Measurements from ENCODE around the gene RAB29. TPM values are rescaled to one million over a fixed set of nuclear protein-coding genes. Genes with fewer than 3 reads are reported as not detected.

The RAB29 gene
- total RNA-seq, 2 experiments from 2014 or later: 11.7 to 11.8 TPM

DNA sequence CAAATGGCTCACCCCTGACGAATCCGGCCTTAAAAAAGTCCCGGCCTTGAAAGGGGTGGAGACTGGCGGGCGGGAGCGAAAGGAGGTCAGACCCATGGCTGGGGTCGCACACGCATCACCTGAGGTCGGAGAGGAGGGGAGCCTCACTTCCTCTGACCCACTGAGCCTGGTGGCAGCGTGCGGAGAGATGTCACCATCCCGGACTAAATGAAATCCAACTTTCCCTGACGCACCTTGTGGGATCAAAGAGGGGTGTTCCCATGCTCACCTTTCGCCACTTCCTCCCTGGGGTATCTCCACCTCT is 38.4 kb upstream of the RAB29 start:
- Mint-ChIP-seq H3K36me3 (ENCODE audit: low read depth) (peaks cover 38% of the 10 kb centered on the region), H3K9me3 (no peaks in the 10 kb centered on the region), H3K4me1 (ENCODE audit: low read depth) (peaks cover 54% of the 10 kb centered on the region), H3K27ac (peak overlapping the region; percentile 85), H3K27me3 (no peaks in the 10 kb centered on the region), H3K4me3 (peak overlapping the region; percentile 97)
- Histone ChIP-seq H3K4me3 (ENCODE audit: low read length) (peak overlapping the region; percentile 97), H3K27me3 (ENCODE audit: control insufficient read depth in 1 of 2, insufficient read depth in 2 of 2, low read length in 2 of 2) (no peaks in the 10 kb centered on the region), H3K4me1 (ENCODE audit: insufficient read depth, low read length) (peaks cover 48% of the 10 kb centered on the region), H3K27ac (ENCODE audit: low read depth in 1 of 2, low read length in 2 of 2) (no peak overlapping the region), H3K36me3 (ENCODE audit: insufficient read depth, low read length) (peaks cover 7% of the 10 kb centered on the region), H3K9me3 (ENCODE audit: control insufficient read depth in 1 of 2, insufficient read depth in 1 of 2, low read length in 2 of 2) (no peaks in the 10 kb centered on the region)
- DNase-seq (peak in 3 of 14 experiments; percentile 37 to 69 (median 59)), ATAC-seq (ENCODE audit: poor library complexity) (no peak)
- ChIA-PET POLR2A (interaction anchor here (1.0 to 2.9 kb wide), 4 partner anchors 8 to 64 kb away, joined by 4 to 21 read pairs (median 14); partner anchors contain the start of genes NUCKS1, PM20D1 and RAB29), CTCF (interaction anchor here (0.9 kb wide), 1 partner anchor 222 kb away, joined by 4 read pairs; no protein-coding TSS in a partner anchor)
- TF ChIP-seq, protein P1, sequence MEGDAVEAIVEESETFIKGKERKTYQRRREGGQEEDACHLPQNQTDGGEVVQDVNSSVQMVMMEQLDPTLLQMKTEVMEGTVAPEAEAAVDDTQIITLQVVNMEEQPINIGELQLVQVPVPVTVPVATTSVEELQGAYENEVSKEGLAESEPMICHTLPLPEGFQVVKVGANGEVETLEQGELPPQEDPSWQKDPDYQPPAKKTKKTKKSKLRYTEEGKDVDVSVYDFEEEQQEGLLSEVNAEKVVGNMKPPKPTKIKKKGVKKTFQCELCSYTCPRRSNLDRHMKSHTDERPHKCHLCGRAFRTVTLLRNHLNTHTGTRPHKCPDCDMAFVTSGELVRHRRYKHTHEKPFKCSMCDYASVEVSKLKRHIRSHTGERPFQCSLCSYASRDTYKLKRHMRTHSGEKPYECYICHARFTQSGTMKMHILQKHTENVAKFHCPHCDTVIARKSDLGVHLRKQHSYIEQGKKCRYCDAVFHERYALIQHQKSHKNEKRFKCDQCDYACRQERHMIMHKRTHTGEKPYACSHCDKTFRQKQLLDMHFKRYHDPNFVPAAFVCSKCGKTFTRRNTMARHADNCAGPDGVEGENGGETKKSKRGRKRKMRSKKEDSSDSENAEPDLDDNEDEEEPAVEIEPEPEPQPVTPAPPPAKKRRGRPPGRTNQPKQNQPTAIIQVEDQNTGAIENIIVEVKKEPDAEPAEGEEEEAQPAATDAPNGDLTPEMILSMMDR (IDR thresholded peaks at IDR 0.05): no peak
- intact Hi-C loops (cut with DNase I, micrococcal nuclease): loop anchor here (1.0 to 2.0 kb wide), 6 partner anchors 35 to 183 kb away; partner anchors contain the start of genes NUCKS1 (in 1 of the 2) and RAB29 (in 1 of the 2)

DNA sequence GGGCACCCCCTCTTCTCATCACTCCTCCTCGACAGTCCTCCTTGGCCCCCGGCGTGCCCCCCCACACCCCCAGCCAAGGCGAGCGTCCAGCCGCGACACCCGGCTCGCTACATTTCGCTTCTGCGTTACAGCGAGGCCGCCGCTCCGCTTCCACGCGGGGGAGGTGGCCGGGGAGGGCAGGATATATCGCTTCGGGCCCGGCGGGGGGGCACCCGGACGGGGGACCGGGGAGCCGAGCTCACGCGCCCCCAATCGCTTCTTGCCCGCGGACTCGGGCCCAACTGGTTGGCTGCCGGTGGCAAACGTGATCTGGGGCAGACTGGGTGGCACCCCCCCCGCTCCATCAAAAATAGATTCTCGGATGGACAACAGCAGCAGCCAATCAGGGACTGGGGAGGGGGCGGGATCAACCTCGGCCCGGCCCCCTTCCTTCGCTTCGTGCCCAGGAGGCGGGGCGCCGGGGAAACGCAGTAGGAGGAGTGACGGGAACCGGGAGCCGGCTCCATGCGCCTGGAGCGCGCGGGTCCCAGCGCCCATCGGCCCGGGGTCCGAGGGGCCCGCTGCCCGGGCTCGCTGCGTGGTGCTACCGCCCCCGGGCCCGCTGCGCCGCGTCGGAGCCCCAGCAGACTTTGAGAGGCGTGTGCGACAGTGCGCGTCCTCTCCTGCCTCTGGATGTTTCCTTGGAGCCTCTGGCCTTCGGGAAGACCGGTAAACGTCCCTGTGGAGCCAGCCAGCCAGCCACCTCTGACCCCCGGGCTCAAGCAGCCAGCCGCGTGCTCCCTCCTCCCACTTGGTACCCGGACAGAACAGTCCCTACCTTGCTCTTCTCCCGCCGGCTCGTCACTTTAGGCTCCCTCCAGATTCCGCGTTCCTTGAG is 37.8 kb upstream of the RAB29 start, which contains the start of gene SLC41A1:
Gene SLC41A1 (minus strand): TSS at position 321 of the 877 bp plus-strand sequence. CDS start 2,757 bp downstream, outside the sequence.
- H3K9me3 ChIP-seq (ENCODE audit: control insufficient read depth in 1 of 2, insufficient read depth in 1 of 2, low read length in 2 of 2): no peaks in the 10 kb centered on the region
- no peaks in the 10 kb centered on the region for H3K9me3 Mint-ChIP-seq
- H3K27ac ChIP-seq (ENCODE audit: low read depth in 1 of 2, low read length in 2 of 2): peak within 1 kb of the TSS; percentile 19 to 60
- H3K27me3 ChIP-seq (ENCODE audit: control insufficient read depth in 1 of 2, insufficient read depth in 2 of 2, low read length in 2 of 2): no peaks in the 10 kb centered on the region
- intact Hi-C loops (cut with DNase I, micrococcal nuclease): loop anchor here (1.0 to 2.0 kb wide), 5 partner anchors 36 to 182 kb away; partner anchors contain the start of genes NUCKS1 (in 1 of the 2) and RAB29 (in 1 of the 2)
- TF ChIP-seq, protein P1 (IDR thresholded peaks at IDR 0.05): no peak
- peak within 1 kb of the TSS; percentile 97 for H3K4me3 Mint-ChIP-seq
- peaks cover 53% of the 10 kb centered on the region for H3K4me1 ChIP-seq (ENCODE audit: insufficient read depth, low read length)
- H3K36me3 ChIP-seq (ENCODE audit: insufficient read depth, low read length): peaks cover 7% of the 10 kb centered on the region
- peaks cover 43% of the 10 kb centered on the region for H3K36me3 Mint-ChIP-seq (ENCODE audit: low read depth)
- ChIA-PET POLR2A (interaction anchor here (0.6 to 2.9 kb wide), 6 partner anchors 8 to 64 kb away, joined by 3 to 21 read pairs (median 8); partner anchors contain the start of genes NUCKS1, PM20D1 and RAB29), CTCF (no interaction called here)
- peak within 1 kb of the TSS; percentile 97 for H3K4me3 ChIP-seq (ENCODE audit: low read length)
- DNase-seq (peak; percentile 85 to 97 (median 90)), ATAC-seq (ENCODE audit: poor library complexity) (peak; percentile 95)
- H3K4me1 Mint-ChIP-seq (ENCODE audit: low read depth): peaks cover 60% of the 10 kb centered on the region
- peak within 1 kb of the TSS; percentile 85 for H3K27ac Mint-ChIP-seq
- H3K27me3 Mint-ChIP-seq: no peaks in the 10 kb centered on the region

DNA sequence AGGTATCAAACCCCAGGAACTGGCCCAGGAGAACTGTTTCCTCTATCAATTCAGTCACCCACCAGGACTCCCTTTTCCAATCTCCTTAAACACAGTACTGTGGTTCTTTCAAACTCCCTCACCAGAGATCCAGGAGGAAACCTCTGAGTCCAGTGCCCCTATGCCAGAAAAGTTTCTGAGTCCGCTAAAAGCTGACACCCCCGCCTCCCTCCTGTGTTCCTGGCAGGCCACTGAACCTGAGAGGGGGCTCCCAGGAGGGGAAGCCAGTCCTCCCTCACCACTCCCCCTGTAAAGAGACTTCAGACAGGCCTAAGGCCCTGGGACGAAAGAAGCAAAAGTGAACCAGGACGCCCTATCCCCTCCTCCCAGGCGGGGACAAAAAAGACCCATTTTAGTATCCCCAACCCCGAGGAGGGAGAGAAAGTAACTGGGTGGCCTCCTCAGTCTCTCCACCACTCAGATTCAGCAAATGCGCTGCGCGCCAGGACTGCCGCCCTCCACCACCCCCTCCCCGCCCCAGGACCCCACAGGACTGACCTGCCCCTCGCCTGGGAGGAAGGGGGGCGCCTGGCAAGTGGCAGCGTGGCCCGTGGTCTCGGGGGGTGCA is 37.1 kb upstream of the RAB29 start:
- peak overlapping the region; percentile 97 for H3K4me3 ChIP-seq (ENCODE audit: low read length)
- ChIA-PET CTCF (interaction anchor here (0.8 kb wide), 1 partner anchor 221 kb away, joined by 3 read pairs; no protein-coding TSS in a partner anchor), POLR2A (interaction anchor here (0.6 to 2.9 kb wide), 7 partner anchors 7 to 42 kb away, joined by 3 to 21 read pairs (median 6); partner anchors contain the start of genes PM20D1 and RAB29)
- no peaks in the 10 kb centered on the region for H3K27me3 ChIP-seq (ENCODE audit: control insufficient read depth in 1 of 2, insufficient read depth in 2 of 2, low read length in 2 of 2)
- H3K4me1 ChIP-seq (ENCODE audit: insufficient read depth, low read length): peaks cover 57% of the 10 kb centered on the region
- H3K9me3 ChIP-seq (ENCODE audit: control insufficient read depth in 1 of 2, insufficient read depth in 1 of 2, low read length in 2 of 2): no peaks in the 10 kb centered on the region
- Mint-ChIP-seq H3K36me3 (ENCODE audit: low read depth) (peaks cover 44% of the 10 kb centered on the region), H3K27me3 (no peaks in the 10 kb centered on the region), H3K4me1 (ENCODE audit: low read depth) (peaks cover 65% of the 10 kb centered on the region), H3K9me3 (no peaks in the 10 kb centered on the region), H3K27ac (peak overlapping the region; percentile 85), H3K4me3 (peak overlapping the region; percentile 97)
- H3K27ac ChIP-seq (ENCODE audit: low read depth in 1 of 2, low read length in 2 of 2): peak overlapping the region; percentile 19 to 60
- ATAC-seq (ENCODE audit: poor library complexity) (peak; percentile 4), DNase-seq (peak in 5 of 14 experiments; percentile 11 to 35 (median 34))
- intact Hi-C loops (cut with DNase I, micrococcal nuclease): loop anchor here (2.0 kb wide), 3 partner anchors 36 to 182 kb away; no protein-coding TSS in a partner anchor
- peaks cover 8% of the 10 kb centered on the region for H3K36me3 ChIP-seq (ENCODE audit: insufficient read depth, low read length)
- TF ChIP-seq, protein P1 (IDR thresholded peaks at IDR 0.05): no peak

All from CD4-positive, alpha-beta T cell (primary cell).